Renal pelvis (tissue), 4 donors: ENCODE results near the gene PDZD7. TPM values are rescaled to one million over a fixed set of nuclear protein-coding genes. Genes with fewer than 3 reads are reported as not detected.
"Not testable (repeated sequence)": the region's sequence is repeated elsewhere in the genome, so short reads cannot be mapped to it uniquely, and the experiment has no call there.

Experiments
- DNase-seq: peaks from one replicate; pipeline ENCODE4 v3.0.0-alpha.2; 2013
- polyA plus RNA-seq, 3 donors: library from polyadenylated mRNA; unstranded; fragments of 120-200 nt; gene quantifications; one replicate each; pipeline ENCODE4 v1.2.1, GENCODE V29; 2013; ENCODE audit not compliant: insufficient read length in 3 of 3

Gene PDZD7
- polyA plus RNA-seq, 3 donors = 2.8 to 5.6 (median 3.2) TPM

GRCh38 chr10:100984672-100985177, 46.2 kb downstream of the PDZD7 start:
- no peak for DNase-seq

- DNase-seq = no peak
Measured at GRCh38 chr10:100983868-100984671, 46.9 kb downstream of the PDZD7 start.

- DNase-seq = no peak
Measured at GRCh38 chr10:100982916-100983830, 47.8 kb downstream of the PDZD7 start.

- DNase-seq = no peak
Measured at GRCh38 chr10:100981178-100981772, 49.7 kb downstream of the PDZD7 start.

GRCh38 chr10:100980711-100981110, 50.2 kb downstream of the PDZD7 start:
- no peak for DNase-seq

GRCh38 chr10:100980311-100980710, 50.6 kb downstream of the PDZD7 start:
- no peak for DNase-seq

GRCh38 chr10:100979791-100980272, 51.1 kb downstream of the PDZD7 start:
- DNase-seq = no peak

GRCh38 chr10:100978901-100979195, 52.1 kb downstream of the PDZD7 start:
- no peak for DNase-seq

GRCh38 chr10:100978121-100978900, 52.6 kb downstream of the PDZD7 start:
- no peak for DNase-seq

- no peak for DNase-seq
Measured at GRCh38 chr10:100977436-100977835, 53.5 kb downstream of the PDZD7 start.

GRCh38 chr10:100976906-100977305, 54.0 kb downstream of the PDZD7 start:
- no peak for DNase-seq

- not testable (repeated sequence) for DNase-seq
Measured at GRCh38 chr10:100975397-100975796, 55.5 kb downstream of the PDZD7 start.

GRCh38 chr10:100972904-100973535, 57.9 kb downstream of the PDZD7 start:
- DNase-seq = no peak

- DNase-seq = no peak
Measured at GRCh38 chr10:100972115-100972903, 58.6 kb downstream of the PDZD7 start.

- no peak for DNase-seq
Measured at GRCh38 chr10:100970914-100971811, 59.8 kb downstream of the PDZD7 start.

- DNase-seq = no peak
Measured at GRCh38 chr10:100970076-100970913, 60.6 kb downstream of the PDZD7 start.

GRCh38 chr10:100969187-100970075, 61.5 kb downstream of the PDZD7 start, which contains the start of gene SEMA4G:
Gene SEMA4G, plus strand, starts transcription at chr10:100969504. Its CDS starts 3,409 bp downstream, at chr10:100972913.
- peak; percentile 42 for DNase-seq
